Measurements from ENCODE around the gene CITED4.

DNA sequence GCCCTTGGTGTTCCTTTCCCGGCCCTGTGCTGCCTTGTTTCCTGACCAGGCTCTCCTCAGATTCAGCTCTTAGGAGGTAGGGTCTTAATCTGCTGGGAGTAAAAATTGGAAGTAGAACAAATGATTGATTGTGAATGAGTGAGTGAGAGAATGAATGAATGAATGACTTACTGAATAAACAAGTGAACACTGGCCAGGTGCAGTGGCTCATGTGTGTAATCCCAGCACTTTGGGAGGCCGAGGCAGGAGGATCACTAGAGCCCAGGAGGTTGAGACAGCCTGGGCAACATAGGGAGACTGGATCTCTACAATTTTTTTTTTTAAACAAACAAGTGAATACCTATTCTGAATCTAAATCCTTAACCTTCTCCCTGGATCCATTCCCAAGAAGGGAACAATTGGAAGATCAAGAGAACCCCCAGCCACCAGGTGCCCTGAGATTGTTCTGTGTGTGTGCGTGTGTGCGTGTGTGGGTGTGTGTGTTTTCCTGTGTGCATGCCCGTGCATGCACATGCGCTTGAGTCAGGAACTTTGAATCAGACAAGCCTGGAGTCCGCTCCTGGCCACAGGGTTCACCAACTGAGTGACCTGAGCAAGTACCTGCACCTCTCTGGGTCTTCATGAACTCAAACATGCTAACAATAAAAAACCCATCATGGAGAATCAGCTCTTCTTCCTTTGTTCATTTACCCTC, 24.3 kb upstream of the CITED4 start:
- TF ChIP-seq CTCF (conservative IDR thresholded peaks at IDR 0.05 in 1 of 2, IDR thresholded peaks at IDR 0.05 in 1 of 2; ENCODE audit: low read depth in 1 of 2, low read length in 2 of 2) = no peak
- no peak for TF ChIP-seq EZH2 (IDR thresholded peaks at IDR 0.05; ENCODE audit: low read length, missing control alignments)

Data from fibroblast of lung (primary cell).